ENCODE measurements around the gene HSFX2. TPM values are rescaled to one million over a fixed set of nuclear protein-coding genes. Genes with fewer than 3 reads are reported as not detected.

Gene HSFX2
- total RNA-seq, 4 donors from 2014 or later = not detected

Other genes with a start within 250 kb of the HSFX2 start
- 100 to 1,000 TPM in 1 of 4 donors, 10 to 100 TPM in 3; 52.5 to 137 (median 59.2) TPM for gene IDS, start 90.0 kb downstream of the HSFX2 start, total RNA-seq
- gene EOLA1, start 54.3 kb downstream of the HSFX2 start, total RNA-seq = 10 to 100 TPM; 12.3 to 30.7 (median 17.7) TPM
- not detected for gene HSFX3, start 45.4 kb downstream of the HSFX2 start, total RNA-seq
- gene MAGEA9B, start 7.9 kb downstream of the HSFX2 start, total RNA-seq = not detected
- gene TMEM185A, start 36.5 kb upstream of the HSFX2 start, total RNA-seq = 10 to 100 TPM in 2 of 4 donors, 1 to 10 TPM in 2; 2.2 to 26.8 (median 12.0) TPM
- gene MAGEA11, start 116.7 kb upstream of the HSFX2 start, total RNA-seq = not detected
- gene HSFX1, start 178.8 kb upstream of the HSFX2 start, total RNA-seq = 1 to 10 TPM; 1.3 to 7.9 (median 1.8) TPM
- gene MAGEA9, start 186.6 kb upstream of the HSFX2 start, total RNA-seq = not detected

All from transverse colon (tissue), 4 donors.